Frontal cortex (tissue), 4 donors: Measurements from ENCODE around the gene NKX2-2. TPM values are rescaled to one million over a fixed set of nuclear protein-coding genes. Genes with fewer than 3 reads are reported as not detected.
A peak's percentile ranks its signal among the peaks of the same experiment; 100 is the strongest.

ENCODE experiments used
- DNase-seq, 2 donors: peaks; one replicate each; pipeline ENCODE4 v3.0.0; 2012; ENCODE audit warnings: low spot score in 2 of 2
- FAIRE-seq: peaks from 2 replicates; lab custom pipeline; 2012; peaks lifted over from hg19 to GRCh38; lab: Jason Lieb, UNC
- total RNA-seq: library from RNA; depleted of rRNA; stranded (reverse); fragments of >200 nt; gene quantifications from one replicate; pipeline ENCODE4 v1.2.3, GENCODE V29; 2014
- donor health status: control.
- donor health status: control.
- donor health status: control.

Gene NKX2-2
- total RNA-seq, 1 donor from 2014 or later: 0.41 TPM

- DNase-seq: peak; percentile 62 to 80
- no peak for FAIRE-seq
Observed at GRCh38 chr20:21522481-21523280, 8.8 kb upstream of the NKX2-2 start.

- peak; percentile 21 to 61 for DNase-seq
- FAIRE-seq: no peak
Observed at GRCh38 chr20:21521596-21522480, 8.0 kb upstream of the NKX2-2 start.

GRCh38 chr20:21520702-21521595 is 7.1 kb upstream of the NKX2-2 start:
- DNase-seq (peak; percentile 62 to 73), FAIRE-seq (no peak)

GRCh38 chr20:21519136-21519584 is 5.3 kb upstream of the NKX2-2 start:
- FAIRE-seq (no peak), DNase-seq (no peak)

GRCh38 chr20:21518292-21518991 is 4.6 kb upstream of the NKX2-2 start:
- FAIRE-seq: no peak

GRCh38 chr20:21517566-21518277 is 3.9 kb upstream of the NKX2-2 start:
- FAIRE-seq: no peak
- peak in 1 of 2 donors; percentile 18 for DNase-seq

More at GRCh38 chr20:21518292-21518991, 4.6 kb upstream of the NKX2-2 start:
- DNase-seq: peak in 1 of 2 donors; percentile 10

GRCh38 chr20:21516861-21517565 is 3.1 kb upstream of the NKX2-2 start:
- FAIRE-seq: no peak
- peak in 1 of 2 donors; percentile 27 for DNase-seq

GRCh38 chr20:21516180-21516567 is 2.3 kb upstream of the NKX2-2 start:
- DNase-seq (peak; percentile 20 to 29), FAIRE-seq (no peak)

- FAIRE-seq (no peak), DNase-seq (peak; percentile 43 to 61)
Observed at GRCh38 chr20:21515300-21516179, 1.7 kb upstream of the NKX2-2 start.

- peak; percentile 54 to 65 for DNase-seq
- FAIRE-seq: no peak
Observed at GRCh38 chr20:21514553-21515251, 838 bp upstream of the NKX2-2 start.

- DNase-seq: peak; percentile 20 to 48
- FAIRE-seq: no peak
Observed at GRCh38 chr20:21513181-21513663, 642 bp downstream of the NKX2-2 start.

GRCh38 chr20:21512634-21513180 is 1.2 kb downstream of the NKX2-2 start:
- FAIRE-seq: no peak
- peak; percentile 57 to 78 for DNase-seq

GRCh38 chr20:21511850-21512633 is 1.8 kb downstream of the NKX2-2 start:
- DNase-seq: peak; percentile 31 to 62
- no peak for FAIRE-seq

GRCh38 chr20:21511485-21511849 is 2.4 kb downstream of the NKX2-2 start:
- FAIRE-seq (no peak), DNase-seq (peak; percentile 27 to 59)
